Natural killer cell (primary cell): Measurements from ENCODE around the gene MYH10. TPM values are rescaled to one million over a fixed set of nuclear protein-coding genes. Genes with fewer than 3 reads are reported as not detected.

Experiments
- ATAC-seq, 3 donors: fragments of 150-1000 bp in 2 of 3; fragments of 200-7000 bp in 1 of 3; cut with Tn5 transposase; 1 replicate in 1 of 3; 2 replicates in 2 of 3; pipeline ENCODE4 v1.10.0; 2021; ENCODE audit warnings: mild to moderate bottlenecking in 2 of 3, moderate library complexity in 2 of 3
- DNase-seq, 2 donors: peaks; one replicate each; pipeline versions ENCODE4 v3.0.0 to v3.0.0-alpha.2; 2013 to 2021; ENCODE audit warnings: mixed read lengths in 1 of 2
- H3K27ac ChIP-seq: one replicate; pipeline ENCODE4 v1.5.1; 2013; ENCODE audit warnings: mild to moderate bottlenecking, low read length
- H3K27me3 ChIP-seq: one replicate; pipeline ENCODE4 v1.6.1; 2013; ENCODE audit warnings: low read length; ENCODE audit not compliant: control insufficient read depth, insufficient read depth
- H3K36me3 ChIP-seq: one replicate; pipeline ENCODE4 v1.6.1; 2013; ENCODE audit warnings: low read length; ENCODE audit not compliant: control insufficient read depth, insufficient read depth
- H3K4me1 ChIP-seq: one replicate; pipeline ENCODE4 v1.6.1; 2013; ENCODE audit warnings: low read length; ENCODE audit not compliant: control insufficient read depth, insufficient read depth
- H3K4me3 ChIP-seq: one replicate; pipeline ENCODE4 v1.5.1; 2013; ENCODE audit warnings: low read length
- H3K9me3 ChIP-seq: one replicate; pipeline ENCODE4 v1.6.1; 2013; ENCODE audit warnings: low read length; ENCODE audit not compliant: control insufficient read depth, insufficient read depth
- H3K27ac Mint-ChIP-seq, 2 donors: one replicate each; pipeline ENCODE4 v1.8.0; 2022; ENCODE audit warnings: mild to moderate bottlenecking in 2 of 2, mixed read lengths in 2 of 2, moderate library complexity in 1 of 2
- H3K27me3 Mint-ChIP-seq, 2 donors: one replicate each; pipeline ENCODE4 v1.8.0; 2022; ENCODE audit warnings: low read depth in 2 of 2, mixed read lengths in 2 of 2
- H3K36me3 Mint-ChIP-seq: one replicate; pipeline ENCODE4 v1.8.0; 2022; ENCODE audit warnings: mixed read lengths
- H3K4me1 Mint-ChIP-seq, 2 donors: one replicate each; pipeline ENCODE4 v1.8.0; 2022; ENCODE audit warnings: mixed read lengths in 2 of 2
- H3K4me3 Mint-ChIP-seq: one replicate; pipeline ENCODE4 v1.8.0; 2022; ENCODE audit warnings: mild to moderate bottlenecking, moderate library complexity, mixed read lengths
- H3K9me3 Mint-ChIP-seq, 2 donors: one replicate each; pipeline ENCODE4 v1.8.0; 2022; ENCODE audit warnings: mixed read lengths in 2 of 2
- CTCF ChIP-seq: fragments of 200-600 bp; IDR thresholded peaks from one replicate; pipeline ENCODE4 v1.8.0; 2022; ENCODE audit warnings: antibody characterized with exemption
- WGBS: methylation state at CpG from one replicate; pipeline ENCODE4 v1.1.7; 2013; ENCODE audit warnings: missing lambda C conversion rate; ENCODE audit not compliant: insufficient coverage; 5-methylcytosine and 5-hydroxymethylcytosine counted together
- intact Hi-C: fragments of 100-400 bp; cut with micrococcal nuclease; formaldehyde crosslinking; loops from one replicate; pipeline ENCODE4 v1.14.2; 2022
- total RNA-seq, 4 donors: library from RNA; stranded (reverse); fragments of 120-200 nt in 1 of 4; gene quantifications; one replicate each; pipeline versions ENCODE4 v1.2.3 to v1.2.4, GENCODE V29; 2013 to 2022

Gene MYH10
- total RNA-seq, 3 donors from 2014 or later (not counting 1 experiment from before 2014, with no cell fraction given), result 0.28 to 1.5 (median 1.0) TPM

GRCh38 chr17:8585911-8586310 is 44.6 kb downstream of the MYH10 start:
- no peaks in the 10 kb centered on the region for H3K36me3 ChIP-seq
- Mint-ChIP-seq H3K27ac (no peak overlapping the region), H3K9me3 (no peaks in the 10 kb centered on the region), H3K4me1 (no peaks in the 10 kb centered on the region), H3K36me3 (no peaks in the 10 kb centered on the region), H3K4me3 (no peak overlapping the region), H3K27me3 (peaks cover 15 to 31% of the 10 kb centered on the region in 2 donors)
- H3K9me3 ChIP-seq, result no peaks in the 10 kb centered on the region
- DNase-seq, result no peak
- intact Hi-C loops, result loop anchor here (10.0 kb wide), 1 partner anchor 159 kb away; the partner anchor contains the start of gene CCDC42
- TF ChIP-seq CTCF, result no peak
- H3K4me3 ChIP-seq, result no peak overlapping the region
- 91% methylated on average over 1 of the region's 1 CpG for WGBS
- ATAC-seq, result no peak
- H3K27me3 ChIP-seq, result no peaks in the 10 kb centered on the region
- no peak overlapping the region for H3K27ac ChIP-seq
- H3K4me1 ChIP-seq, result no peaks in the 10 kb centered on the region

GRCh38 chr17:8583954-8584353 is 46.6 kb downstream of the MYH10 start:
- peaks cover 17 to 28% of the 10 kb centered on the region in 2 donors for H3K27me3 Mint-ChIP-seq
- Histone ChIP-seq H3K27me3 (no peaks in the 10 kb centered on the region), H3K4me1 (no peaks in the 10 kb centered on the region), H3K4me3 (no peak overlapping the region), H3K36me3 (no peaks in the 10 kb centered on the region), H3K9me3 (no peaks in the 10 kb centered on the region), H3K27ac (no peak overlapping the region)
- no peak for DNase-seq
- intact Hi-C loops, result loop anchor here (10.0 kb wide), 1 partner anchor 161 kb away; the partner anchor contains the start of gene CCDC42
- TF ChIP-seq CTCF, result no peak
- H3K27ac Mint-ChIP-seq, result no peak overlapping the region
- no peaks in the 10 kb centered on the region for H3K36me3 Mint-ChIP-seq
- 100% methylated on average over 2 of the region's 2 CpGs for WGBS
- no peaks in the 10 kb centered on the region for H3K9me3 Mint-ChIP-seq
- no peaks in the 10 kb centered on the region for H3K4me1 Mint-ChIP-seq
- H3K4me3 Mint-ChIP-seq, result no peak overlapping the region
- ATAC-seq, result no peak

GRCh38 chr17:8580952-8581658 is 49.4 kb downstream of the MYH10 start:
- no peaks in the 10 kb centered on the region for H3K9me3 Mint-ChIP-seq
- WGBS, result 54% methylated on average over 4 of the region's 5 CpGs
- ATAC-seq, result no peak

More at GRCh38 chr17:8580952-8581658, 49.4 kb downstream of the MYH10 start:
- Mint-ChIP-seq H3K27ac (no peak overlapping the region), H3K27me3 (peaks cover 7 to 9% of the 10 kb centered on the region in 2 donors), H3K36me3 (no peaks in the 10 kb centered on the region), H3K4me3 (no peak overlapping the region), H3K4me1 (no peaks in the 10 kb centered on the region)
- H3K4me3 ChIP-seq, result no peak overlapping the region
- intact Hi-C loops, result loop anchor here (10.0 kb wide), 1 partner anchor 164 kb away; the partner anchor contains the start of gene CCDC42
- no peaks in the 10 kb centered on the region for H3K4me1 ChIP-seq
- H3K36me3 ChIP-seq, result no peaks in the 10 kb centered on the region
- DNase-seq, result no peak
- H3K27ac ChIP-seq, result no peak overlapping the region
- no peaks in the 10 kb centered on the region for H3K27me3 ChIP-seq
- H3K9me3 ChIP-seq, result no peaks in the 10 kb centered on the region
- no peak for TF ChIP-seq CTCF
